Sigmoid colon (tissue), 7 donors: Measurements from ENCODE around the gene EPHA10. TPM values are rescaled to one million over a fixed set of nuclear protein-coding genes. Genes with fewer than 3 reads are reported as not detected.

Experiments used
- DNase-seq: peaks from one replicate; pipeline ENCODE4 v3.0.0-alpha.2; 2019
- H3K27ac ChIP-seq, 4 donors: fragments of 200-600 bp; sonication (generic); one replicate each; pipeline ENCODE4 v1.5.1; 2016 to 2019; ENCODE audit warnings: mild to moderate bottlenecking in 1 of 4
- H3K27me3 ChIP-seq, 3 donors: fragments of 200-600 bp; sonication (generic); one replicate each; pipeline ENCODE4 v1.5.1; 2019; ENCODE audit warnings: mild to moderate bottlenecking in 1 of 3
- H3K36me3 ChIP-seq, 4 donors: fragments of 200-600 bp; sonication (generic); one replicate each; pipeline ENCODE4 v1.5.1; 2016 to 2019
- H3K4me1 ChIP-seq, 4 donors: fragments of 200-600 bp; sonication (generic); one replicate each; pipeline ENCODE4 v1.5.1; 2017 to 2019
- H3K4me3 ChIP-seq, 4 donors: fragments of 200-600 bp; sonication (generic); one replicate each; pipeline ENCODE4 v1.5.1; 2017 to 2019; ENCODE audit warnings: mild to moderate bottlenecking in 2 of 4, moderate library complexity in 1 of 4
- H3K9me3 ChIP-seq, 4 donors: fragments of 200-600 bp in 3 of 4; sonication (generic) in 3 of 4; one replicate each; pipeline versions ENCODE4 v1.5.1 to v1.6.1; 2013 to 2019
- EP300 ChIP-seq, 4 donors: sonication (generic); formaldehyde crosslinking; IDR thresholded peaks; one replicate each; pipeline ENCODE4 v1.6.1; 2017; ENCODE audit warnings: antibody characterized with exemption in 4 of 4
- POLR2A ChIP-seq, 2 donors: fragments of 450-650 bp; IDR thresholded peaks; one replicate each; pipeline ENCODE4 v1.6.1; 2016; ENCODE audit warnings: antibody characterized with exemption in 2 of 2, mild to moderate bottlenecking in 2 of 2, moderate library complexity in 2 of 2
- POLR2AphosphoS5 ChIP-seq, 4 donors: sonication (generic); formaldehyde crosslinking; IDR thresholded peaks; one replicate each; pipeline ENCODE4 v1.6.1; 2017; ENCODE audit warnings: antibody characterized with exemption in 4 of 4
- WGBS, 2 donors: extraction: QIAGEN DNeasy Blood & Tissue Kit; methylation state at CpG; one replicate each; pipeline ENCODE4 v1.1.7; 2013; 5-methylcytosine and 5-hydroxymethylcytosine counted together
- intact Hi-C: fragments of 100-400 bp; cut with DNase I; formaldehyde crosslinking; loops from one replicate; pipeline ENCODE4 v1.15.1; 2023
- polyA plus RNA-seq, 3 donors: library from polyadenylated mRNA; stranded (reverse); fragments of 200-250 nt; gene quantifications; one replicate each; pipeline ENCODE4 v1.2.3, GENCODE V29; 2013
- total RNA-seq, 4 donors: library from RNA; depleted of rRNA; stranded (reverse); fragments of >200 nt; gene quantifications; one replicate each; pipeline ENCODE4 v1.1.0, GENCODE V29; 2016
- TF ChIP-seq, protein P1 (sequence below), 4 experiments: fragments of 450-650 bp in 3 of 4; fragments of 200-600 bp in 1 of 4; IDR thresholded peaks; one replicate each; pipeline ENCODE4 v1.5.1; 2016 to 2019; ENCODE audit warnings: antibody characterized with exemption in 4 of 4, mild to moderate bottlenecking in 3 of 4, moderate library complexity in 2 of 4
- donor health status: healthy with polysubstance abuse.
- donor health status: Bipolar disorder and iron deficiency.
- donor health status: healthy.

The EPHA10 gene
- total RNA-seq (under 1 TPM; 0.14 to 0.83 (median 0.52) TPM), polyA plus RNA-seq (10 to 100 TPM in 1 of 3 donors, 1 to 10 TPM in 2; 5.4 to 33.3 (median 7.6) TPM)

DNA sequence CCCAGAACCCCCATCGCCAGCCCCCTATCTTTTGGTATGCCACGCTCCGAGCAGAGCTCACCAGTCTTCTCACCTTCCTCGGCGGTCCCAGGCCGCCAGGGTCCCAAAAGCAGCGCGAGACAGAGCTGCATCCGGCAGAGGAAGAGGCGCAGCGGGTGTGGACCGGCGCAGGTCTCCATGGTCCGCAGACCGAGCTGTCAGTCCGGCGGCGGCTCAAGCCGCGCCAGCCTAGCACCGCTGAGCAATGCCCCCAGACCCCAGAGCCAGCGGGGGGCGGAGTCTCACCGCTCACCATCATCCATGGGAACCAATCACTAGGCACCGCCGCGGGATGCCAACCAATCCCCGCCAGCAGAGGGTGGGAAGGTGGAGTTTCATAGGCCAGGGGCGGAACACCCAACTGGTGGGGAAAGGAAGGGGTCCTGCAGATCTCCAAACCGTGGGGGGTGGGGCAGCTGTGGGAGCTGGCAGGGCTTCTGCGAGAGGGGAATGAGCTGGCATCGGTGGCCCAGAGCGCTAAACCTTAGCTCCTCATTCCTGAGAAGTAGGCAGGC is at the start of gene EPHA10:
TSS of gene EPHA10 (minus strand) at position 233 of the 554 bp plus-strand sequence. CDS start at position 179, 54 bp downstream.
- WGBS, 2 donors, result 7 to 20% methylated on average over 33 of the region's 33 CpGs
- Histone ChIP-seq H3K27me3 (peaks cover 23 to 86% (median 48%) of the 10 kb centered on the region in 3 donors), H3K27ac (no peak within 1 kb of the TSS), H3K36me3 (no peaks in the 10 kb centered on the region), H3K4me1 (no peaks in the 10 kb centered on the region), H3K9me3 (no peaks in the 10 kb centered on the region), H3K4me3 (no peak within 1 kb of the TSS)
- TF ChIP-seq, protein P1, sequence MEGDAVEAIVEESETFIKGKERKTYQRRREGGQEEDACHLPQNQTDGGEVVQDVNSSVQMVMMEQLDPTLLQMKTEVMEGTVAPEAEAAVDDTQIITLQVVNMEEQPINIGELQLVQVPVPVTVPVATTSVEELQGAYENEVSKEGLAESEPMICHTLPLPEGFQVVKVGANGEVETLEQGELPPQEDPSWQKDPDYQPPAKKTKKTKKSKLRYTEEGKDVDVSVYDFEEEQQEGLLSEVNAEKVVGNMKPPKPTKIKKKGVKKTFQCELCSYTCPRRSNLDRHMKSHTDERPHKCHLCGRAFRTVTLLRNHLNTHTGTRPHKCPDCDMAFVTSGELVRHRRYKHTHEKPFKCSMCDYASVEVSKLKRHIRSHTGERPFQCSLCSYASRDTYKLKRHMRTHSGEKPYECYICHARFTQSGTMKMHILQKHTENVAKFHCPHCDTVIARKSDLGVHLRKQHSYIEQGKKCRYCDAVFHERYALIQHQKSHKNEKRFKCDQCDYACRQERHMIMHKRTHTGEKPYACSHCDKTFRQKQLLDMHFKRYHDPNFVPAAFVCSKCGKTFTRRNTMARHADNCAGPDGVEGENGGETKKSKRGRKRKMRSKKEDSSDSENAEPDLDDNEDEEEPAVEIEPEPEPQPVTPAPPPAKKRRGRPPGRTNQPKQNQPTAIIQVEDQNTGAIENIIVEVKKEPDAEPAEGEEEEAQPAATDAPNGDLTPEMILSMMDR (IDR thresholded peaks at IDR 0.05), result no peak
- TF ChIP-seq POLR2AphosphoS5 (IDR thresholded peaks at IDR 0.05) (no peak), EP300 (IDR thresholded peaks at IDR 0.05) (no peak)
- no peak for DNase-seq
- intact Hi-C loops, result no loop called here

DNA sequence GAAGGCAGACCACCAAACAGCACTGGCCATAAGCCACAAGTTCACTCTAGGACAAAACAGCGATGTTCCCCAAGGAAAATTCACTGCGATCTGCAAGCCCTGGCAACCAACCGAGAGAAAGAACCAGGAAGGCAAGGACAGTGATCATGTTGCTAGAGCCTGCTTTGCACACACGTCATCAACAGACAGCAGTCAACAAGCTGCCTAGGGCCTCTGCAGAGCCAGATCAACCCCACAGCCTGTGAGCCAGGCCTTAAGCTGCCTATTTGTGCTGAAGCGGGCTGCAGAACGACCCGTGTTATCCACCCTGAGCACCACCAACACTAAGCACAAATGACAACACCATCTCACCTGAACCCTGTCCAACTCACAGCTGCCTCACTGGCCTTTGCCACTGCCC is 49.3 kb upstream of the EPHA10 start:
- TF ChIP-seq POLR2AphosphoS5 (IDR thresholded peaks at IDR 0.05) (no peak), POLR2A (IDR thresholded peaks at IDR 0.05) (no peak), EP300 (IDR thresholded peaks at IDR 0.05) (no peak)
- TF ChIP-seq, protein P1 (IDR thresholded peaks at IDR 0.05), result no peak
- Histone ChIP-seq H3K27me3 (no peaks in the 10 kb centered on the region), H3K4me3 (no peak overlapping the region), H3K4me1 (peaks cover 0 to 13% (median 7%) of the 10 kb centered on the region in 4 donors), H3K9me3 (no peaks in the 10 kb centered on the region), H3K36me3 (peaks cover 4 to 47% (median 15%) of the 10 kb centered on the region in 4 donors), H3K27ac (no peak overlapping the region)
- DNase-seq, result no peak
- intact Hi-C loops, result no loop called here
- WGBS, 2 donors, result 94 to 95% methylated on average over 7 of the region's 7 CpGs

DNA sequence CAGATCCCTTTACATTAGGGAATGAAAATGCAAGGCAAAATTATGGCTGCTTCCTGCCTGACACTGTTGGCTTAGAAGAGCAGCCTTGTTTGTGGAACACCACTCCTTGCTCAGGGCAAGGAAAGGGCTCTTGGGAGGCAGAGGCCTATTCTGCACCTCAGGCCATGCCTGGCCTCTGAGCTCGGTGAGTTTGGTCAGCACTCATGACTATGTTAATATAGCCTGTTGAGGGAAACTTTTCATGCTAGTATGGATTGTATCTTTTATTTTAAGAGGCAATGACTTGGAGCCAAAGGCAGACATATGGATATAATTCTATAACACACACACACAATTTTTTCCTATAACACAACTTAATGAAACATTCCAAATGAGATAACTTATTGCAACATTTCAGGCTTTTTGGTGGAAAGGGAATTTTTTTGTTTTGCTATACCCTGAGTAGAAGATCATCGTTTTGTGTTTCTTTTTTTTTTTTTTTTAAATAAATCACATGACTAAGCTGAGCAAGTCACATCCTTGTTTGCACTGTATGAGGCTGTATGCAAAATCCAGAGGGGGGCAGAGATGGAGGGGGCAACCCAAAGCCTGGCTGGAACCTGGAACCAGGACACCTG is 48.7 kb upstream of the EPHA10 start:
- H3K9me3 ChIP-seq, result no peaks in the 10 kb centered on the region
- H3K4me1 ChIP-seq, result peaks cover 0 to 19% (median 13%) of the 10 kb centered on the region in 4 donors
- H3K4me3 ChIP-seq, result no peak overlapping the region
- H3K27me3 ChIP-seq, result no peaks in the 10 kb centered on the region
- intact Hi-C loops, result no loop called here
- no peak for DNase-seq
- H3K36me3 ChIP-seq, result peaks cover 4 to 41% (median 13%) of the 10 kb centered on the region in 4 donors
- H3K27ac ChIP-seq, result no peak overlapping the region
- TF ChIP-seq POLR2AphosphoS5 (IDR thresholded peaks at IDR 0.05) (no peak), POLR2A (IDR thresholded peaks at IDR 0.05) (no peak), EP300 (IDR thresholded peaks at IDR 0.05) (no peak)
- TF ChIP-seq, protein P1 (IDR thresholded peaks at IDR 0.05), result no peak
- WGBS, 2 donors, result 83 to 84% methylated on average over 2 of the region's 2 CpGs

DNA sequence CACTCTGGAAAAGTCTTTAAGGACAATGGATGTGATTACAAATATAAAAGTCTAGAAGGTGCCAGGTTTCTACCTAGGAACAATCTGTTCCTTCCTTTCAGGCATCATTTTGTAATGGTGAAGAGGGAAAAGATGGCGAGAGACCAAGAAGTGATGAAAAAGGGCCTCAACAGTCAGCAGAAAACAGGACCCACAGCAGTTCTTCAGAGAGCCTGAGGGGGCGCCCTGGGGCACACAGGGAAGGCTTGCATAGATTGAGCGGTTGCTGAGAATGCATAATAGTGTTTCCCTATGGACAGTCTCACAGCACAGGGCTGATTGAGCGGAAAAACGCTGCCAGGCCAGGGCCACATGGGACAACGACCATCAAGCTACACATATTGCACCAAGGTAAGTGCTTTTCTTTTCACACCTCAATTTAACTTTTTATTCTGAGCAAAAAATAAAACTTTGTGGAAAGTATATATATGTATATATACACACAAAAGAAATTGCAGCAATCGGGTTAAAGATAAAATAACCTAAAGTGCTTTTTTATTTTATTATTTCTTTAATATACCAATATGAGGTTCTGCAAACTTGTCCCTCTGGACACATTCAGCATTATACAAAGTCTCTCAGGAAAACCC is 46.2 kb upstream of the EPHA10 start:
- Histone ChIP-seq H3K27me3 (no peaks in the 10 kb centered on the region), H3K4me1 (peaks cover 0 to 31% (median 25%) of the 10 kb centered on the region in 4 donors), H3K4me3 (no peak overlapping the region), H3K9me3 (no peaks in the 10 kb centered on the region), H3K36me3 (peaks cover 0 to 25% (median 14%) of the 10 kb centered on the region in 4 donors), H3K27ac (peak overlapping the region in 2 of 4 donors; percentile 3 to 35)
- DNase-seq, result peak; percentile 81
- intact Hi-C loops, result no loop called here
- TF ChIP-seq POLR2AphosphoS5 (IDR thresholded peaks at IDR 0.05) (peak in 1 of 4 donors; percentile 10), EP300 (IDR thresholded peaks at IDR 0.05) (no peak), POLR2A (IDR thresholded peaks at IDR 0.05) (no peak)
- TF ChIP-seq, protein P1 (IDR thresholded peaks at IDR 0.05), result peak in 3 of 4 experiments; percentile 39 to 53 (median 53)
- WGBS, 2 donors, result 20 to 31% methylated on average over 7 of the region's 7 CpGs
